Panc1 (cell line): ENCODE measurements around the gene DOCK1. TPM values are rescaled to one million over a fixed set of nuclear protein-coding genes. Genes with fewer than 3 reads are reported as not detected.

Source experiments
- ATAC-seq: fragments of 200-7000 bp; cut with Tn5 transposase; 2 replicates; pipeline ENCODE4 v1.9.1; 2020; ENCODE audit warnings: mild to moderate bottlenecking, moderate library complexity
- BruUV-seq: library from RNA; stranded (reverse); fragments of 400-500 nt; replicated peaks from 2 replicates; lab custom pipeline; 2021; lab: Mats Ljungman, UMichigan
- CTCF ChIA-PET: fragments of 300-600 bp; sonication (Branson Sonifier 250); formaldehyde crosslinking; loops from one replicate; lab custom pipeline; 2022; ENCODE audit warnings: antibody characterized with exemption; lab: Charles Lee
- POLR2A ChIA-PET: fragments of 300-600 bp; sonication (Branson Sonifier 250); formaldehyde crosslinking; loops from one replicate; lab custom pipeline; 2022; ENCODE audit warnings: antibody characterized with exemption; lab: Charles Lee
- DNase-seq: peaks from one replicate; pipeline ENCODE4 v3.0.0-alpha.2; 2010; ENCODE audit warnings: low read depth, low spot score
- H3K27ac ChIP-seq: 2 replicates; pipeline ENCODE4 v1.5.1; 2011; ENCODE audit warnings: mild to moderate bottlenecking, low read length, inconsistent platforms
- H3K27me3 ChIP-seq: fragments of 200-500 bp; sonication (Bioruptor generic); 2 replicates; pipeline ENCODE4 v1.6.0; 2014; ENCODE audit warnings: low read length, inconsistent platforms; ENCODE audit not compliant: control insufficient read depth, insufficient read depth
- H3K36me3 ChIP-seq: fragments of 200-500 bp; sonication (Bioruptor generic); 2 replicates; pipeline ENCODE4 v1.5.1; 2014; ENCODE audit warnings: inconsistent platforms, mild to moderate bottlenecking, low read length, moderate library complexity; ENCODE audit not compliant: control insufficient read depth, insufficient read depth
- H3K4me1 ChIP-seq: 2 replicates; pipeline ENCODE4 v1.5.1; 2011; ENCODE audit warnings: inconsistent platforms, mild to moderate bottlenecking, low read length, moderate library complexity; ENCODE audit not compliant: control insufficient read depth, insufficient read depth
- H3K4me3 ChIP-seq, 2 experiments: 2 replicates each; pipeline ENCODE4 v1.5.1; 2011 to 2012; ENCODE audit warnings: low read depth in 2 of 2, low read length in 2 of 2, mild to moderate bottlenecking in 2 of 2, inconsistent platforms in 1 of 2, moderate library complexity in 1 of 2
- H3K9me3 ChIP-seq: fragments of 200-500 bp; sonication (Bioruptor generic); 2 replicates; pipeline ENCODE4 v1.5.1; 2014; ENCODE audit warnings: low read depth, mild to moderate bottlenecking, inconsistent platforms, low read length, moderate library complexity; ENCODE audit not compliant: control insufficient read depth, insufficient read depth
- POLR2AphosphoS5 ChIP-seq: IDR thresholded peaks from 2 replicates; pipeline ENCODE4 v1.6.1; 2012; ENCODE audit warnings: mild to moderate bottlenecking, low read depth, low read length, moderate library complexity
- REST ChIP-seq, 2 experiments: IDR thresholded peaks; 2 replicates each; pipeline ENCODE4 v1.6.1; 2011 to 2012; ENCODE audit warnings: low read depth in 2 of 2, control low read depth in 1 of 2, low read length in 1 of 2, mild to moderate bottlenecking in 1 of 2, moderate library complexity in 1 of 2; ENCODE audit not compliant: insufficient read depth in 1 of 2
- SIN3A ChIP-seq: IDR thresholded peaks from 2 replicates; pipeline ENCODE4 v1.6.1; 2012; ENCODE audit warnings: low read depth, mild to moderate bottlenecking, low read length, moderate library complexity, borderline replicate concordance; ENCODE audit not compliant: insufficient read depth
- TCF7L2 ChIP-seq: IDR thresholded peaks from 2 replicates; pipeline ENCODE4 v1.6.1; 2011; ENCODE audit warnings: mild to moderate bottlenecking, low read depth, low read length, inconsistent platforms
- in situ Hi-C: cut with HindIII; loops from 2 replicates; pipeline ENCODE4 v1.10.0; 2016; ENCODE audit warnings: low sequenced_read_pairs, low pct_unique_long_range_greater_than_20kb
- intact Hi-C: fragments of 100-400 bp; cut with micrococcal nuclease; formaldehyde crosslinking; loops from one replicate; pipeline ENCODE4 v1.10.0; 2022; ENCODE audit not compliant: unreplicated experiment
- total RNA-seq: library from RNA; stranded (reverse); gene quantifications from one replicate; pipeline ENCODE4 v1.2.1, GENCODE V29; 2021; ENCODE audit not compliant: unreplicated experiment
- TF ChIP-seq, protein P1 (sequence below): fragments of 450-650 bp; IDR thresholded peaks from 2 replicates; pipeline ENCODE4 v1.5.1; 2017; ENCODE audit warnings: mild to moderate bottlenecking

Gene DOCK1
- total RNA-seq, 1 experiment from 2014 or later, result 67.6 TPM

GRCh38 chr10:127332631-127333030 is 427.4 kb downstream of the DOCK1 start:
- no peaks in the 10 kb centered on the region for H3K36me3 ChIP-seq
- in situ Hi-C loops (no loop called here), intact Hi-C loops (no loop called here)
- ATAC-seq, result no peak
- no peak for TF ChIP-seq POLR2AphosphoS5
- no peak for TF ChIP-seq REST (IDR thresholded peaks at IDR 0.05; ENCODE audit: insufficient read depth in 1 of 2, low read depth in 2 of 2, low read length in 1 of 2)
- TF ChIP-seq, protein P1, sequence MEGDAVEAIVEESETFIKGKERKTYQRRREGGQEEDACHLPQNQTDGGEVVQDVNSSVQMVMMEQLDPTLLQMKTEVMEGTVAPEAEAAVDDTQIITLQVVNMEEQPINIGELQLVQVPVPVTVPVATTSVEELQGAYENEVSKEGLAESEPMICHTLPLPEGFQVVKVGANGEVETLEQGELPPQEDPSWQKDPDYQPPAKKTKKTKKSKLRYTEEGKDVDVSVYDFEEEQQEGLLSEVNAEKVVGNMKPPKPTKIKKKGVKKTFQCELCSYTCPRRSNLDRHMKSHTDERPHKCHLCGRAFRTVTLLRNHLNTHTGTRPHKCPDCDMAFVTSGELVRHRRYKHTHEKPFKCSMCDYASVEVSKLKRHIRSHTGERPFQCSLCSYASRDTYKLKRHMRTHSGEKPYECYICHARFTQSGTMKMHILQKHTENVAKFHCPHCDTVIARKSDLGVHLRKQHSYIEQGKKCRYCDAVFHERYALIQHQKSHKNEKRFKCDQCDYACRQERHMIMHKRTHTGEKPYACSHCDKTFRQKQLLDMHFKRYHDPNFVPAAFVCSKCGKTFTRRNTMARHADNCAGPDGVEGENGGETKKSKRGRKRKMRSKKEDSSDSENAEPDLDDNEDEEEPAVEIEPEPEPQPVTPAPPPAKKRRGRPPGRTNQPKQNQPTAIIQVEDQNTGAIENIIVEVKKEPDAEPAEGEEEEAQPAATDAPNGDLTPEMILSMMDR, result no peak
- no peak for TF ChIP-seq SIN3A
- no peak for TF ChIP-seq TCF7L2
- H3K27ac ChIP-seq, result no peak overlapping the region
- POLR2A ChIA-PET, result no interaction called here
- H3K27me3 ChIP-seq, result no peaks in the 10 kb centered on the region
- no peaks in the 10 kb centered on the region for H3K4me1 ChIP-seq
- DNase-seq, result no peak
- no peak overlapping the region for H3K4me3 ChIP-seq
- no TSS peak for BruUV-seq
- CTCF ChIA-PET, result no interaction called here
- H3K9me3 ChIP-seq, result no peaks in the 10 kb centered on the region

- no peaks in the 10 kb centered on the region for H3K27me3 ChIP-seq
- BruUV-seq, result no TSS peak
- no peaks in the 10 kb centered on the region for H3K4me1 ChIP-seq
- in situ Hi-C loops (no loop called here), intact Hi-C loops (no loop called here)
- no peak overlapping the region for H3K4me3 ChIP-seq
- H3K9me3 ChIP-seq, result no peaks in the 10 kb centered on the region
- DNase-seq (no peak), ATAC-seq (no peak)
- ChIA-PET CTCF (no interaction called here), POLR2A (no interaction called here)
- no peak for TF ChIP-seq TCF7L2
- no peak for TF ChIP-seq POLR2AphosphoS5
- TF ChIP-seq REST (IDR thresholded peaks at IDR 0.05; ENCODE audit: insufficient read depth in 1 of 2, low read depth in 2 of 2, low read length in 1 of 2), result no peak
- no peak for TF ChIP-seq SIN3A
- TF ChIP-seq, protein P1, result no peak
- H3K36me3 ChIP-seq, result no peaks in the 10 kb centered on the region
- H3K27ac ChIP-seq, result no peak overlapping the region
Measured at GRCh38 chr10:127337801-127338200, 432.6 kb downstream of the DOCK1 start.
